Measurements from ENCODE around the gene KDM3A.

DNA sequence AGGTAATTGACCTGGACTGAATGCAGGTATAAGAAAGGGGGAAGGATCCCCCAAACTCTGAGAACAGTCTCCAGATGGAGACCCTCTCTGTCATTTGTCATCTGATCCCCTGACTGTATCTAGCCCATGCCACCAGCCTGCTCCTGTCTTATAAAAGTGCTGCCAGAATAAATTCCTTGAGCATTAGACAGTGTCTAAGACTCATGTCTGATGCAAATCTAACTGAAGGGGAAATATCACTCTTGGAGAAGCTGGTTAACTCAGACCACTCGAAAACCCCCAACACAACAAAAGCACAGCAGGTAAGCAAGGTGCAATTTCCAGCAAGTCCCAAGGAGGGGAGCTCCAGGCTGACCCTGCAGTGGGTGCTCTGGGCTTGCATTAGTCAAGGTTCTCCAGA, 40.9 kb upstream of the KDM3A start:
- TF ChIP-seq POLR2A (IDR thresholded peaks at IDR 0.05): no peak
- TF ChIP-seq, protein P1, sequence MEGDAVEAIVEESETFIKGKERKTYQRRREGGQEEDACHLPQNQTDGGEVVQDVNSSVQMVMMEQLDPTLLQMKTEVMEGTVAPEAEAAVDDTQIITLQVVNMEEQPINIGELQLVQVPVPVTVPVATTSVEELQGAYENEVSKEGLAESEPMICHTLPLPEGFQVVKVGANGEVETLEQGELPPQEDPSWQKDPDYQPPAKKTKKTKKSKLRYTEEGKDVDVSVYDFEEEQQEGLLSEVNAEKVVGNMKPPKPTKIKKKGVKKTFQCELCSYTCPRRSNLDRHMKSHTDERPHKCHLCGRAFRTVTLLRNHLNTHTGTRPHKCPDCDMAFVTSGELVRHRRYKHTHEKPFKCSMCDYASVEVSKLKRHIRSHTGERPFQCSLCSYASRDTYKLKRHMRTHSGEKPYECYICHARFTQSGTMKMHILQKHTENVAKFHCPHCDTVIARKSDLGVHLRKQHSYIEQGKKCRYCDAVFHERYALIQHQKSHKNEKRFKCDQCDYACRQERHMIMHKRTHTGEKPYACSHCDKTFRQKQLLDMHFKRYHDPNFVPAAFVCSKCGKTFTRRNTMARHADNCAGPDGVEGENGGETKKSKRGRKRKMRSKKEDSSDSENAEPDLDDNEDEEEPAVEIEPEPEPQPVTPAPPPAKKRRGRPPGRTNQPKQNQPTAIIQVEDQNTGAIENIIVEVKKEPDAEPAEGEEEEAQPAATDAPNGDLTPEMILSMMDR (IDR thresholded peaks at IDR 0.05): no peak
